HG03457 (cell line): ENCODE data around the gene SRGAP1.
"Not testable (repeated sequence)": the region's sequence is repeated elsewhere in the genome, so short reads cannot be mapped to it uniquely, and the experiment has no call there.

Experiments
- ATAC-seq: cut with Tn5 transposase; IDR thresholded peaks from one replicate; pipeline ENCODE4 v1.9.1; 2021; ENCODE audit warnings: moderate number of reproducible peaks; ENCODE audit not compliant: unreplicated experiment

The SRGAP1 gene

DNA sequence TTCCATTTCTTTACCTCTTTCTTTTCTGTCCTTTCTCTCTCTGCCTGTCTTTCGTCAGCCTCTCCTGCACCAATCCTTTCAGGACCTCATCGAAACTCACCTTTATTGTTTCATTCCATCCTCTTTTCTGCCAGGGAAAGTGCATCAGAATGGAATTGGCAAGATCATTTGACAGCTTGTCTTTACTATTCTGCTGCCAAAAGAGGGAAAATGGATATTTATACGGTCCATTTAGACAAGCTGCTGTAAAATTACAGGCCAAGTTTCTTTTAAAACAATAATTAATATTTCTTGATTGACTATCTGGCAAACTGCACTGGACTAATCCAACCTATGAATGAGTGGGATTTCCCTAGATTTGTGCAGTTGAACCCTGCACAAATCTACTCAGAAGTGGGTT lies 7.6 kb upstream of the SRGAP1 start:
- no peak for ATAC-seq

DNA sequence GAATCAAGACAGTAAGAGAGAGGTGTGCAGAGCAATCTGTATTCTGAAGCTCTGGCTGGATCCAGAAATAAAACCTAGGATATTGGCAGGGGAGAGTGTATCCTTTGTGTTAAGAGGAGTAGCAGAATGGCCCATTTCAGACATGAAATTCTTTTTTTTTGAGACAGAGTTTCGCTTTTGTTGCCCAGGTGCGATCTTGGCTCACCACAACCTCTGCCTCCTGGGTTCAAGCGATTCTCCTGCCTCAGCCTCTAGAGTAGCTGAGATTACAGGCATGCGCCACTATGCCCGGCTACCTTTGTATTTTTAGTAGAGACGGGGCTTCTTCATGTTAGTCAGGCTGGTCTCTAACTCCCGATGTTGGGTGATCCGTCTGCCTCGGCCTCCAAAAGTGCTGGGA lies 6.1 kb upstream of the SRGAP1 start:
- no peak for ATAC-seq

DNA sequence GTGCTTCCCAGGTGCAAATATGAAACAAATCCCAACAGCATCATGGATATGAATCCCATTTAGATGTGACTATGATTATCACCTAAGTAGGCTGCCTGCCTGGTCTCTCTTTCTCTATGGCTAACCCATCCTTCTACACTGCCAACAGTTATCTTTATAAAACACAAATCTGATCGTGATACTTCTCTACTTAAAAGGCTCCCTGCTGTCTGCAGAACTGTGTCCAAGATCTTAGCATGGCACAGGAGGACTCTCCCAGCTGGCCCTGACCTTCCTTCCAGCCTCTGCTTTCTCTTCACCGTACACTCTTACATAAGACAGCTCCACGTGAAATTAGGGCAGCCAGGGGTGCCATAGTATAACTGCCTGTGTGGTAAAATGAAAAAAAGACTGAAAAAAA lies 3.5 kb upstream of the SRGAP1 start:
- ATAC-seq = no peak

DNA sequence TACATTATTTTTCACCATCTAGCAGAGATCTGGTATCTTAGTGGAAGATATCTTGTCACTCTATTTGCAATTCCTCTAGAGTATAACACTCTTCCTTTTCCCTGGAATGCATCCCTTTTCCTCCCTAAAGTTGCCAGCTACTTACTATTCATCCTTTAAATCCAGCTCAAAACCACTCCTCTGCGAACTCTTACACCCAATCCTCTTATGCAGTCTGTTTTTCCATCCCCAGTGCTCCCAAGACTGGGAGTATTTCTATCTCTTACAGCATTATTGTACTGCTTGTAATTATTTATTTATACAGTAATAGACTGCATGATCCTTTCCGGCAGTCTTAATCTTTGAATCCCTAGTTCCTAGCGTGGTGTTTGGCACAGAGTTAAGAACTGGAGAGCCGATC lies 2.9 kb upstream of the SRGAP1 start:
- no peak for ATAC-seq

DNA sequence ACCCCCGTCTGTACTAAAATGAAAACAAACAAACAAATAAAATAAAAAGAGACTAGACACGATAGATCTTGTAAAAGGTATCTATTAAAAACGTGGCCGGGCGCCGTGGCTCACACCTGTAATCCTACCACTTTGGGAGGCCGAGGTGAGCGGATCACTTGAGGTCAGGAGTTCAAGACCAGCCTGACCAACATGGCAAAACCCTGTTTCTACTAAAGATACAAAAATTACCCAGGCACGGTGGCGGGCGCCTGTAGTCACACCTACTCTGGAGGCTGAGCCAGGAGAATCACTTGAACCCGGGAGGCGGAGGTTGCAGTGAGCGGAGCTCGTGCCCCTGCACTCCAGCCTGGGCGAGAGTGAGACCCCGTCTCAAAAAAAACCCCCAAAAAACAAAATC lies 1.8 kb upstream of the SRGAP1 start:
- not testable (repeated sequence) for ATAC-seq

DNA sequence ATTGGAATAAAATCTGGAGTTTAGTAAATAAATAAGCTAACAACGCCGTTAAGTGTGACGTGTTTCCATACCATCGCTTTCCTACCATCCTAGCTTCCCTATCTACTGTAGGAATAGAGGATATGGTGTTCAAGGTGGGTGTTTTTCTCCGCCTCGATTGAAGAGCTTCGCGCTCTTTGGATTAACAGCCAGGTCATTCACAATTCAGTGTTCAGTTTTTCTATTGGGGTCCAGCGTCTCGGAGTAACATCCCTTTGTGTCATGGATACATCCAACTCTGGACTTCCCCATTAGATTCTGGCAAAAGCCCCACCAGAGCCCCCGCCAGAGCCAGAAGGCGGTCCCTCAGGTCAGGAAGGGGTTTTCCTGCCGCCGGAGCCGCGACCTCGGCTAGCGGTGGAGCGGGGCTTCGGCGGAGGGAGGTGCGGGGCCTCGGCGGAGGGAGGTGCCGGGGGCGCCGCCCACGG lies 1.2 kb upstream of the SRGAP1 start:
- ATAC-seq = no peak

DNA sequence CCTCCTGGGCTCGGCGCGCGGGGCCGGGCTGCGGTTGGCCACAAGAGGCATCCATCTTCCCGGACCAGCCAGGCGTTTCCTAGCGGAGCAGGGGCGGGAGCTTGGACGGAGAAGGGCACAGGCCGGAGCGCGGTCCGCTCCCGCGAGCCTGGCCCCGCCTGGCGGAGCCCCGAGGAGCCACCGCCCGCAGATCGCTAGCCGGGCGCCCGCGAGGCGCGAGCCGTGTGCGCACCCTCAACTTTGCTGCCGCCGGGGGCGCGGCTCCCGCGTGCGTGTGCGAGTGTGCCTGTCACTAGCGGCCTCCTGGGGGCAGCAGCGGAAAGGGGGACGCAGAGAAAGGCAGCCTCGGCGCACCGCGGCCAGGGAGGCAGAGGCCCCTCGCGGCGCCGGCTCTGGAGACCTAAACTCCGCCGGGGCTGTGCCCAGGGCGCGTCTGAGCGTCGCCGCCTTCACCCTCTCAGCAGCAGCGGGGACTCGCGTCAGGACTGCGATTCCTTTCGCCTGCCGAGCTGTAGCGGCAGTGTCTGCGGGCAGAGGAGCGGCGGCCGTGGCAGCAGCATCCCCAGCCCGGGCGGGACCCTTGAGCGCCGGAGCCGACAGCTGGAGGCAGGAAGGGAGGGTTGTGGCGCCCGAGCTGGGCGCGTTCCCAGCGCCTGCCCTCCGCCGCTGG lies 644 bp upstream of the SRGAP1 start:
- ATAC-seq = peak; percentile 96

DNA sequence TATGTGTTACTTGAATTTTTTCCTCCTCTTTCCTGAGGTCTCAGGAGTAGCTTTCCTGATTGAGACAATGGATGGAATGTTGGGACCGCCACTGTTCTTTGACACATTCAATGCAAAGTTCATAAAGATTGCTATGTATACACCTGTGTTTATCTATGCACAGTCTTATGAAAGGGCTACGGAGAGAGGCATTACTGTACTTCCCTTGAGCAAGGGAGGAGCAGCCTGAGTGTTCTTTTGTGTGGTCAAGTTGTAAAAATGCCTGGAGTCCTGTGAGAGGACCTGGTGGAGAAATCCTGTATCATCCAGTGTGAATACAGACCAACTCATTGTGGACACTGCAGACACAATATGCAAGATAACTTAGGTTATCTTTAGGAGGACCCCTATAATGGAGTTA lies 1.2 kb downstream of the SRGAP1 start:
- ATAC-seq = no peak

DNA sequence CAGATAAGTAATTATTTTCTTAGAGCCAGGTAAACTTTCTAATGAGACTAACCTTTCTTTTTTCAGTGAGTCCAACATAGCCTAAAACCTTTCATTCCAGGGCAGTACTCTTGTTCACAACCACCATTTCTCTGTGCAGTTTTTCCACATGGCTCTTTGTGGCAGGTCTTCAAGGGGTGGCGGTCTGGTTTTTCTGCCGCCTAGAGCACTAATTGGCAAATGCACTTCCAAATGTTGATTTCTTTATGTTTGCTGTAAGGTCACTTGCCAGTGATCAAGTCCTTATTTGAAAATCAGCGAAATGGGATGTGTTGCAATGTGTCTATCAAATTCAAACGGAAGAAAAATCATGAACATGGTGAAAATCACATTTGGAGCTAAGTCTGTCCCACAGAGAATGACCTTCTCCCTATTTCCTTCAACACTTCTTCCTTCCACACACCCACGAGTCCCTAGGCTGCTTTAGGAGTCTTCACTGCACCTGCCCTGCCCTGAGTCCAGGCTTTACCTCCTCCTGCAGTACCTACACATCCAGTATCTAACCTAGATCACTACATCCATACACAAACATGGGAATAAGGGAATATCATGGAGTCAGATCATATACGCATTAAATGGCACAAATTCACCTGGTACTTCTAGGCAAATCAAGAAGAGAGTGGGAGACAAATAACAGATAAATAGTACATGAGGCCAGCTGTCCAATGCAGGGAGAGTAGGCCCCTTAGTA lies 1.9 kb downstream of the SRGAP1 start:
- no peak for ATAC-seq

DNA sequence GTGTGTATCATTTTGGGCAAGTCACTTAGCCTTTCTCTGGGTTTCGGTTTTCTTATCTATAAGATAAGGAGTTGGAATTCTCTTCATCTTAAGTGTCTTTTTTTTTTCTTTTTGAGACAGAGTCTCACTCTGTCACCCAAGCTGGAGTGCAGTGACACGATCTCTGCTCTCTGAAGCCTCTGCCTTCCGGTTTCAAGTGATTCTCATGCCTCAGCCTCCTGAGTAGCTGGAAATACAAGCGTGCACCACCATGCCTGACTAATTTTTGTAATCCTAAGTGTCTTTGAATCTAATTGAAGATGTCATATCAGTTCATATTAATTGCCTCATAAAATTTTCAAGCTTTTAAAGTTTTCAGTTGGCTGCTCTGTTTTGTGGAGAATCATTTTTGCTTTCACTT lies 4.0 kb downstream of the SRGAP1 start:
- no peak for ATAC-seq

DNA sequence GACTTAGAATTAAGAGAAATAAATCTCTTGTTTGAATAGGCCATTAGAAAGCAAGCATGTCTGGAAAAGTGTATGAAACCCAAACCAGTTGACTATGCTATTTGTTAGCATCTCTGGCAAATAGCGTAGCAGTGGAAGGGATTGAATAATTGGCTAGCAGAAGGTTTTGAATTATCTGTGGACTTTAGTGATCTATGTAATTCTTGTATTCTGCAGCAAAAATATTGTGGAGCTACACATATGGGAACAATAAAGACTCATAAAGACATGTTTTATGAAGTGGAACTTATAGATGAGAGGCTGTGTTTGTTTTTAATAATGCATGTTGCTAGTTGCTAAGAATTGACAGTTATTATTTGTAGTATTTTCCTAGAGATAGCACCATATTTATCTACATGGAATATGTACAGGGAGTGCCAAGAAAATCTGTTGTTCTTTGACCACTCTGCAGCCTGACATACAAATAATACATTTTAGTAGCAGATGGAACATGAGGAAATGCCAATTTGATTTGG lies 4.7 kb downstream of the SRGAP1 start:
- ATAC-seq = no peak

DNA sequence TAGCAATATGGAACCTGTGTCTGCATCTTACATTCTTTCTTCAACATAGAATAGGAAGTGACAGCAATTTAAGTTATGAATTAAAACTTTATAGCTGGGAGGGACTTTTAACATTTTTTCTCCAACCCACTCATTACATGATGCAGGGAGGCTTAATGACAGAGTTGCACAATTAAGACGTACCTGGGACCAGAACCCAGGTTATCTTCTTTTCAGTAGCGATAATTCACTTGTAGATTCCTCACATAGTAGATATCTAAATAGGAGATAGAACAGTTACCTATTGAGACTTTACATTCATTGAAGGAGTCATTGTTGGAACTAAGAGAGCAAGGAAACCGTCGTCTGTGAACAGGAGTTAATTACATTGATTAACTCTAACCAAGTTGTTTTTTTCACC lies 5.1 kb downstream of the SRGAP1 start:
- no peak for ATAC-seq

DNA sequence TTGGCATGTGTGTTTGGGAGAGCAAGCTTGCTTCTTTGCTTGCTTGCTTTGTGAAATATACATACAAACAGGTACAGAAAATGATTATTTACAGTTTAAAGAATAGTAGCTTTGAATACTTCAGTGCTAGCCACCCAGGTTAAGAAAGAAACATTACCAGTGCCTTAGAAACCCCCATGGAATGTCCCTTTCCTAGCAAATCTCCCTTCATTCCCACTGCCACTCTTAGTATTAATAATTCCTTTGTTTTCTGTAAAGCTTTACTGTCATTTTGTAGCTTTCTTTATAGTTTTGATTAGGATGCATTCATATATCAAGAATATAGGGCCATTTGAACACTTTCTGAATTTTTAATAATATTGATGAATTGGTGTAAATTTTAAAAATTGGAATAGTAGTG lies 9.5 kb downstream of the SRGAP1 start:
- no peak for ATAC-seq

DNA sequence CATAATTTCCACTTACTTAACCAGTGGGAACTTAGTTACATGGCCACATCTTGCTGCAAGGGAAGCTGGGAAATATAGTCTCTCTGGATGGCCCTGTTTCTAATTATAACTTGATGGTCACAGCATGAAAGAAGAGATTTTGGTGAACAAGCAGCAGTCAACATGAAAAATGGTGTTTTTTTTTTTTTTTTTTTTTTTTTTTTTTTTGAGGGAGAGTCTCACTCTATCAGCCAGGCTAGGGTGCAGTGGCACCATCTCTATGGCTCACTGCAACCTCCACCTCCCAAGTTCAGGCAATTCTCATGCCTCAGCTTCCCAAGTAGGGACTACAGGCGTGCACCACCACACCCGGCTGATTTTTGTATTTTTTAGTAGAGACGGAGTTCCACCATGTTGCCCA lies 10.8 kb downstream of the SRGAP1 start:
- ATAC-seq = no peak

DNA sequence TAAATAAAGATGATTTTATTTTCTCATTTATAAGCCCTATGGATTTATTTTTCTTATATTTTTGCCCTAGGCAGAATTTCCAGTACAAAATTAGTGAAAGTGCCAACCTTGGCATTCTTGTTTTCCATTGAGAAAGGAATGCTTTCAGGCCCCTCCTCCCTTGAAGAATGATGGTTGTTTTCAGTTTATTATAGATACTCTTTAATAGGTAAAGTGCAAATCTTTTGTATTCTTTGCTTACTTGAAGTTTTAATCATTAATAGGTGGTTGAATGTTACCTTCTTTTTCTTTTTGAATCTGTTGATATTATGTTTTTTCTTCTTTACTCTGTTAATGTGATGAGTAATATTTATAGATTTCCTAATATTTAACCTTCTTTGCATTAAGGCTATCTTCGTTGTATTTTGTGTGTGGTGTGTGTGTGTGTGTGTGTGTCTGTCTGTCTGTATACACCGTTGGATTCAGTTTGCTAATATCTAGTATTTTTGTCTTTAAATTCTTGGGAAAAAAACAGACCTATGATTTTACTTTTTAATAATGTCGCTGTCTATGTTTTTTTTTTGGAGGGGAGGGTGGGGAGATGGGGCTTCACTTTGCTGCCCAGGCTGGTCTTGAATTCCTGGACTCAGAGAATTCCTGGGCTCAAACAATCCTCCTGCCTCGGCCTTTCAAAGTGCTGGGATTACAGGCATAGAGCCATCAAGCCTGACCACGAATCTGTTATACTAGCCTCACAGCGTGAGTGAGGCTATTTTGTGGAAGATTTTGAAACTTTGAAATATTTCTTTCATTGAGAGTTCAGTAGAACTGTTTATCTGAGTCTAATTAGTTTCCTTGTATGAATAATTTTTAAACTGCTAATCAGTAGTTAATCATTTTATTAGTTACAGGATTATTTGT lies 13.5 kb downstream of the SRGAP1 start:
- no peak for ATAC-seq

DNA sequence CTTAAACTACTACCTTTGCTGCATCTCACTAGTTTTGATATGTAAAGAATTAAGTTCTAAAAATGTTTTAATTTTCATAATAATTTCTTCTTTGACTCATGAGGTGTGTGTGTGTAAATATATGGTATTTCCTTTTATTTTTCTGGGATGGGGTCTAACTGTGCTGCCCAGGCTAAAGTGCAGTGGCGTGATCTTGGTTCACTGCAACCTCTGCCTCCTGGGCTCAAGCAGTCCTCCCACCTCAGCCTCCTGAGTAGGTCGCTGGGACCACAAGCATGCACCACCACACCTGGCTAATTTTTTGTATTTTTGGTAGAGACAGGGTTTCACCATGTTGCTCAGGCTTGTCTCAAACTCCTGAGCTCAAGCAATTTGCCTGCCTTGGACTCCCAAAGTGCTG lies 15.4 kb downstream of the SRGAP1 start:
- not testable (repeated sequence) for ATAC-seq

DNA sequence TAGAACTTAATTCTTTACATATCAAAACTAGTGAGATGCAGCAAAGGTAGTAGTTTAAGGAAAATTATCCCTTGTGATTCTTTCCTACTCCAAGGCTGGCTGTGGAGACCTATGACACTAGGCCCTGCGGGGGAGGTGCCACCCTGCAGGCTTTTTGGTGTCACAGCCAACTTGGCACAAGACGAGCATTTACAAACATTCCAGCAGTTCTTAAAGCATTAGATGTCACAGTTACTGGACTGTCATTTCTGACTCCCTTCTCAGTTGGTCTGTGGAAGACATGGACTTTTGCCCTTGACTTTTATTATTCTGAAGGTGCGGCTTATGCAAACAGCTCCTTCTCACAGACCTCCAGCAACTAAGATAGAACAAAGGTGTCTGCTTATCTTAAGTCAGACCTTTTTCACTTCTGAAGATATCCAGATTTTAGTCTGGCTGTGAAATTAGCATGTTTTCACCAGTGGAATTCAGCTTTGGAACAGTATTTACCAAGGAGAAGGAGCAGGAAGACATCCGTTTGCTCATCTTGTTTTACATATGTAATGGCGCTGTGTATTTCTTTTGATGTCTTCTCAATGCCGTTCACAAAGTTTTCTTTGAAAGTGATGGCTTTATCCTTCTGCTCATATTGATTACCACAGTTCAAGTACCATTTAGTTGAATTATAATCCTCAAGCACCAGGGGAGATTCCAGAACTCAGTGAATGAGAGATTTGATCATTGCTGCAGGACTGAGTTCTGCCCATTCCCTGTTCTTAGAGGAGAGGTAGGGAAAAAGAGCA lies 17.9 kb downstream of the SRGAP1 start:
- no peak for ATAC-seq

DNA sequence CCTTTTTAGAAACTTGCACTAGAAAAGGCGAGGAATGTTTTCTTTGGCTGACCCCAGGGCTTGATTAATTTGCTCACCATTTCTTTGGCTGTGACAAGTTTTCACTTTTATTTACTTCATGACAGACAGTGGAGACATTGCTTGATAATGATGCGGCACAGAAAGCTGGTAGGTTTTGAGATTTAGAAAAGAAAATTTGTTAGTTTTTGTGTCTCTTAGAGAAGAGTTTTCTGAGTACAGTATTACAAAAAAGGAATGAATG lies 18.4 kb downstream of the SRGAP1 start:
- ATAC-seq = no peak

DNA sequence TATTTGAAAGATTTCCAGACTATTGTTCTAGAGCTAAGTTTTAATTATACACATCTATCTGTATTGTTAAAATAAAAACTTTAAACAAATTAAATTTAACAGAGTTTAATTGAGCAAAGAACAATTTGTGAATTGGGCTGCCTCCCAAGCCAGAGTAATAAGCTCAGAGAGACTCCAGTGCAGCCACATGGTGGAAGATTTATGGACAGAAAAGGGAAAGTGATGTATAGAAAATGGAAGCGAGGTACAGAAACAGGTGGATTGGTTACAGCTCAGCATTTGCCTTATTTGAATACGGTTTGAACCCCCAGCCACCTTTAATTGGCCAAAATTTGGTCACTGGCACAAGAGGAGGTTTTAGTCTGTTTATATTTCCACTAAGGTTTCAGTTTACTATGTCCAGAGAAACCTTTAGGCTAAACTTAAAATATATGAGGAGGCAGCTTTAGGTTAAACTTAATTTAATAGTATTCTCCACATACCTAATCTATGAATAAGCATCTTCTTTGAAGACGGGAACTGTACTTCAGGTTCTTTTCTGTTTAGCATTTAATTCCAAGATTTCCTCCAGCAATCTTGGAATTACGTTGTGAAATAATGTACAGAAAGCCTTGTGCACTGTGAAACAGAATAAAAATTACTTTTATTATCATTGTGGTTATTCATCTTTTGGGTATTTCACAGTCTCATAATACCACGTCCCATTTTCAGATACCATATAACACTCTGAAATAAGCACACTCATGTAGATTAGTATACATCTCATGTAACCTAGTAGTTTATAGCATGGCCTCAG lies 19.4 kb downstream of the SRGAP1 start:
- ATAC-seq = no peak

DNA sequence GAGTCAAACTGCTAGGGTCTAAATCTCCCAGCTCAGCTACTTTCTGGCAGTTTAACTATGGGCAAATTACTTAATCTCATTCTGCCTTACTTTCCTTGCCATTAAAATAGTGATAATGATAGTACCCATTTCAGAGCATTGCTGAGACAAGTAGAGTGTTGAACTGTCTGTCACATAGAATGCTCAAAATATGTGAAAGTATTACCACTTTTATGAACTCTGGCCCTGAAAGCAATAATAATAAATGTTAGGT lies 19.9 kb downstream of the SRGAP1 start:
- ATAC-seq = no peak
